ENCODE measurements around the gene ERN1.
A peak's percentile ranks its signal among the peaks of the same experiment; 100 is the strongest.

The ERN1 gene

GRCh38 chr17:64083093-64083492 lies 46.9 kb downstream of the ERN1 start:
- no peak for DNase-seq

- DNase-seq = no peak
These were observed 47.8 kb downstream of the ERN1 start for GRCh38 chr17:64081802-64082799.

- DNase-seq = no peak
These were observed 49.7 kb downstream of the ERN1 start for GRCh38 chr17:64080174-64080618.

GRCh38 chr17:64077379-64077778 lies 52.6 kb downstream of the ERN1 start:
- DNase-seq = no peak

GRCh38 chr17:64075913-64076312 lies 54.0 kb downstream of the ERN1 start:
- DNase-seq = no peak

- no peak for DNase-seq
These were observed 55.1 kb downstream of the ERN1 start for GRCh38 chr17:64074704-64075426.

GRCh38 chr17:64073771-64074703 lies 55.9 kb downstream of the ERN1 start:
- no peak for DNase-seq

- no peak for DNase-seq
These were observed 58.8 kb downstream of the ERN1 start for GRCh38 chr17:64071111-64071510.

GRCh38 chr17:64070213-64070612 lies 59.7 kb downstream of the ERN1 start:
- no peak for DNase-seq

GRCh38 chr17:64069143-64069542 lies 60.8 kb downstream of the ERN1 start:
- DNase-seq = no peak

- DNase-seq = no peak
These were observed 62.3 kb downstream of the ERN1 start for GRCh38 chr17:64067657-64068056.

GRCh38 chr17:64066716-64067115 lies 63.2 kb downstream of the ERN1 start:
- DNase-seq = no peak

- no peak for DNase-seq
These were observed 64.8 kb downstream of the ERN1 start for GRCh38 chr17:64065161-64065560.

GRCh38 chr17:64064331-64064730 lies 65.6 kb downstream of the ERN1 start:
- DNase-seq = no peak

GRCh38 chr17:64063766-64064224 lies 66.1 kb downstream of the ERN1 start:
- peak; percentile 63 to 66 for DNase-seq

GRCh38 chr17:64063088-64063487 lies 66.9 kb downstream of the ERN1 start:
- no peak for DNase-seq

- peak; percentile 41 to 52 for DNase-seq
These were observed 68.6 kb downstream of the ERN1 start for GRCh38 chr17:64061178-64061898.

GRCh38 chr17:64060331-64060730 lies 69.6 kb downstream of the ERN1 start:
- DNase-seq = no peak

GRCh38 chr17:64059756-64060155 lies 70.2 kb downstream of the ERN1 start:
- no peak for DNase-seq

- no peak for DNase-seq
These were observed 71.3 kb downstream of the ERN1 start for GRCh38 chr17:64058621-64059020.

GRCh38 chr17:64057701-64058263 lies 72.2 kb downstream of the ERN1 start:
- no peak for DNase-seq
